Measurements from ENCODE around the gene APBA1. TPM values are rescaled to one million over a fixed set of nuclear protein-coding genes. Genes with fewer than 3 reads are reported as not detected.

The APBA1 gene
- total RNA-seq, 1 experiment from 2014 or later, result 0.34 TPM

- H3K27me3 Mint-ChIP-seq (ENCODE audit: insufficient read depth, unreplicated experiment), result no peaks in the 10 kb centered on the region
- no peaks in the 10 kb centered on the region for H3K36me3 ChIP-seq (ENCODE audit: control insufficient read depth, insufficient read depth, low read length)
- no peak overlapping the region for H3K4me3 ChIP-seq (ENCODE audit: low read depth, low read length)
- BruUV-seq (replicated peaks), result no TSS peak
- no peaks in the 10 kb centered on the region for H3K9me3 Mint-ChIP-seq (ENCODE audit: unreplicated experiment)
- H3K27me3 ChIP-seq (replicated peaks; ENCODE audit: control insufficient read depth, insufficient read depth, low read length), result no peaks in the 10 kb centered on the region
- H3K27ac Mint-ChIP-seq (ENCODE audit: unreplicated experiment), result no peak overlapping the region
- no peaks in the 10 kb centered on the region for H3K9me3 ChIP-seq
- intact Hi-C loops (cut with micrococcal nuclease; ENCODE audit: unreplicated experiment), result no loop called here
- no peaks in the 10 kb centered on the region for H3K36me3 Mint-ChIP-seq (ENCODE audit: insufficient read depth, unreplicated experiment)
- CTCF ChIA-PET, result no interaction called here
- TF ChIP-seq CTCF (IDR thresholded peaks at IDR 0.05; ENCODE audit: insufficient read depth in 1 of 2, low read depth in 1 of 2, low read length in 1 of 2, severe bottlenecking in 1 of 2, unreplicated experiment in 1 of 2), result no peak
- POLR2A ChIA-PET, result no interaction called here
- no peaks in the 10 kb centered on the region for H3K4me1 ChIP-seq
- no peak overlapping the region for H3K4me3 Mint-ChIP-seq (ENCODE audit: unreplicated experiment)
- DNase-seq, result no peak
- H3K4me1 Mint-ChIP-seq (ENCODE audit: low read depth, unreplicated experiment), result no peaks in the 10 kb centered on the region
Measured at GRCh38 chr9:69574057-69574456, 98.1 kb downstream of the APBA1 start.

GRCh38 chr9:69573651-69574050, 98.5 kb downstream of the APBA1 start:
- Mint-ChIP-seq H3K4me3 (ENCODE audit: unreplicated experiment) (no peak overlapping the region), H3K9me3 (ENCODE audit: unreplicated experiment) (no peaks in the 10 kb centered on the region), H3K27me3 (ENCODE audit: insufficient read depth, unreplicated experiment) (no peaks in the 10 kb centered on the region), H3K36me3 (ENCODE audit: insufficient read depth, unreplicated experiment) (no peaks in the 10 kb centered on the region), H3K27ac (ENCODE audit: unreplicated experiment) (no peak overlapping the region), H3K4me1 (ENCODE audit: low read depth, unreplicated experiment) (no peaks in the 10 kb centered on the region)
- H3K27me3 ChIP-seq (replicated peaks; ENCODE audit: control insufficient read depth, insufficient read depth, low read length), result no peaks in the 10 kb centered on the region
- DNase-seq, result no peak
- intact Hi-C loops (cut with micrococcal nuclease; ENCODE audit: unreplicated experiment), result no loop called here
- no peaks in the 10 kb centered on the region for H3K4me1 ChIP-seq
- H3K9me3 ChIP-seq, result no peaks in the 10 kb centered on the region
- ChIA-PET CTCF (no interaction called here), POLR2A (no interaction called here)
- TF ChIP-seq CTCF (IDR thresholded peaks at IDR 0.05; ENCODE audit: insufficient read depth in 1 of 2, low read depth in 1 of 2, low read length in 1 of 2, severe bottlenecking in 1 of 2, unreplicated experiment in 1 of 2), result no peak
- no TSS peak for BruUV-seq (replicated peaks)
- H3K4me3 ChIP-seq (ENCODE audit: low read depth, low read length), result no peak overlapping the region
- H3K36me3 ChIP-seq (ENCODE audit: control insufficient read depth, insufficient read depth, low read length), result no peaks in the 10 kb centered on the region

GRCh38 chr9:69572611-69573010, 99.6 kb downstream of the APBA1 start:
- DNase-seq, result no peak
- no peaks in the 10 kb centered on the region for H3K9me3 Mint-ChIP-seq (ENCODE audit: unreplicated experiment)
- intact Hi-C loops (cut with micrococcal nuclease; ENCODE audit: unreplicated experiment), result no loop called here
- Histone ChIP-seq H3K4me3 (ENCODE audit: low read depth, low read length) (no peak overlapping the region), H3K9me3 (no peaks in the 10 kb centered on the region), H3K27me3 (replicated peaks; ENCODE audit: control insufficient read depth, insufficient read depth, low read length) (no peaks in the 10 kb centered on the region), H3K36me3 (ENCODE audit: control insufficient read depth, insufficient read depth, low read length) (no peaks in the 10 kb centered on the region), H3K4me1 (no peaks in the 10 kb centered on the region)
- no peak overlapping the region for H3K4me3 Mint-ChIP-seq (ENCODE audit: unreplicated experiment)
- H3K4me1 Mint-ChIP-seq (ENCODE audit: low read depth, unreplicated experiment), result no peaks in the 10 kb centered on the region
- H3K27ac Mint-ChIP-seq (ENCODE audit: unreplicated experiment), result no peak overlapping the region
- H3K27me3 Mint-ChIP-seq (ENCODE audit: insufficient read depth, unreplicated experiment), result no peaks in the 10 kb centered on the region
- BruUV-seq (replicated peaks), result no TSS peak
- no peak for TF ChIP-seq CTCF (IDR thresholded peaks at IDR 0.05; ENCODE audit: insufficient read depth in 1 of 2, low read depth in 1 of 2, low read length in 1 of 2, severe bottlenecking in 1 of 2, unreplicated experiment in 1 of 2)
- ChIA-PET CTCF (no interaction called here), POLR2A (no interaction called here)
- no peaks in the 10 kb centered on the region for H3K36me3 Mint-ChIP-seq (ENCODE audit: insufficient read depth, unreplicated experiment)
